Measurements from ENCODE around the gene BMP6. TPM values are rescaled to one million over a fixed set of nuclear protein-coding genes. Genes with fewer than 3 reads are reported as not detected.

BMP6 gene
- total and polyA plus RNA-seq, 10 of the 15 experiments (the other 5 are each of a cell fraction or from before 2014, with no cell fraction given) = 0.02 to 0.15 (median 0.05) TPM; not detected in 5

GRCh38 chr6:7880718-7881107, 154.8 kb downstream of the BMP6 start:
- no peak overlapping the region for H3K4me2 ChIP-seq (ENCODE audit: control insufficient read depth, insufficient read depth)
- ATAC-seq = no peak
- H3K36me3 ChIP-seq (ENCODE audit: control insufficient read depth in 2 of 2, insufficient read depth in 2 of 2, low read length in 1 of 2) = peaks cover 12 to 39% of the 10 kb centered on the region in 2 experiments
- ChIA-PET CTCF (interaction anchor here (0.6 to 1.1 kb wide), 2 partner anchors 10 to 126 kb away, joined by 3 to 4 read pairs; no protein-coding TSS in a partner anchor), POLR2A (no interaction called here), RAD21 (ENCODE audit: unreplicated experiment) (no interaction called here), SMC1A (ENCODE audit: uncharacterized antibody, unreplicated experiment) (no interaction called here)
- H3K4me1 ChIP-seq (ENCODE audit: control insufficient read depth, insufficient read depth, low read length) = no peaks in the 10 kb centered on the region
- TF ChIP-seq SIN3A (IDR thresholded peaks at IDR 0.05; ENCODE audit: low read depth, low read length) (no peak), POLR2AphosphoS5 (IDR thresholded peaks at IDR 0.05; ENCODE audit: low read length) (peak; percentile 48; the same call in 1 of the 2 replicates), TBL1XR1 (IDR thresholded peaks at IDR 0.05; ENCODE audit: low read depth, low read length) (no peak), LARP7 (IDR thresholded peaks at IDR 0.05) (no peak), STAT3 (IDR thresholded peaks at IDR 0.05; ENCODE audit: low read depth, low read length) (no peak), TARDBP (IDR thresholded peaks at IDR 0.05; ENCODE audit: borderline replicate concordance) (no peak), RAD51 (IDR thresholded peaks at IDR 0.05) (no peak)
- TF ChIP-seq, protein P1, sequence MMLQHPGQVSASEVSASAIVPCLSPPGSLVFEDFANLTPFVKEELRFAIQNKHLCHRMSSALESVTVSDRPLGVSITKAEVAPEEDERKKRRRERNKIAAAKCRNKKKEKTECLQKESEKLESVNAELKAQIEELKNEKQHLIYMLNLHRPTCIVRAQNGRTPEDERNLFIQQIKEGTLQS (IDR thresholded peaks at IDR 0.05; ENCODE audit: borderline replicate concordance, extremely low read depth, low read depth, low read length) = no peak
- no peaks in the 10 kb centered on the region for H3K27me3 ChIP-seq (replicated peaks in 1 of 2; ENCODE audit: control insufficient read depth in 2 of 2, insufficient read depth in 2 of 2, low read length in 1 of 2)
- in situ Hi-C loops (cut with MboI) = no loop called here
- FAIRE-seq = no peak
- H3K27ac ChIP-seq (ENCODE audit: control insufficient read depth, insufficient read depth) = no peak overlapping the region
- WGBS (ENCODE audit: insufficient coverage, insufficient replicate concordance, low lambda C conversion rate, missing lambda C conversion rate) = over 99% methylated on average over 9 of the region's 9 CpGs
- no peak overlapping the region for H2AFZ ChIP-seq (ENCODE audit: control insufficient read depth, low read depth, low read length)
- no peak overlapping the region for H3K9ac ChIP-seq (ENCODE audit: control insufficient read depth, insufficient read depth, low read length)
- no peak for DNase-seq (ENCODE audit: low read depth, low spot score)
- no peak overlapping the region for H3K4me3 ChIP-seq
- intact Hi-C loops (cut with micrococcal nuclease; ENCODE audit: unreplicated experiment) = loop anchor here (5.0 kb wide), 1 partner anchor 337 kb away; no protein-coding TSS in a partner anchor
- H3K79me2 ChIP-seq (ENCODE audit: control insufficient read depth, insufficient read depth, low read length) = no peaks in the 10 kb centered on the region
- H3K9me3 ChIP-seq (replicated peaks; ENCODE audit: control insufficient read depth, insufficient read depth, low read length) = no peaks in the 10 kb centered on the region
- BruUV-seq (replicated peaks) = no TSS peak
- no peaks in the 10 kb centered on the region for H4K20me1 ChIP-seq (ENCODE audit: control insufficient read depth, insufficient read depth)
